Amniotic stem cell (primary cell): ENCODE measurements around the gene AKT1.
"Not testable (repeated sequence)": the region's sequence is repeated elsewhere in the genome, so short reads cannot be mapped to it uniquely, and the experiment has no call there.

Experiments
- DNase-seq: peaks from one replicate; lab custom pipeline; 2025; lab: John Stamatoyannopoulos, UW

AKT1 gene

GRCh38 chr14:104794993-104795780, at the start of gene AKT1:
AKT1 (minus strand) TSS chr14:104795748; CDS start chr14:104792643, 3,105 bp downstream.
- peak; percentile 48 for DNase-seq

GRCh38 chr14:104845033-104845666, 49.6 kb upstream of the AKT1 start:
- no peak for DNase-seq

GRCh38 chr14:104844306-104845032, 48.9 kb upstream of the AKT1 start:
- DNase-seq, result no peak

GRCh38 chr14:104843442-104844305, 48.1 kb upstream of the AKT1 start:
- no peak for DNase-seq

GRCh38 chr14:104843006-104843405, 47.5 kb upstream of the AKT1 start:
- DNase-seq, result no peak

- DNase-seq, result no peak
These were observed 46.2 kb upstream of the AKT1 start for GRCh38 chr14:104841730-104842129.

- DNase-seq, result not testable (repeated sequence)
These were observed 40.8 kb upstream of the AKT1 start for GRCh38 chr14:104836171-104836935.

GRCh38 chr14:104830781-104831180, 35.2 kb upstream of the AKT1 start:
- DNase-seq, result no peak

- DNase-seq, result no peak
These were observed 31.9 kb upstream of the AKT1 start for GRCh38 chr14:104827177-104828055.

- no peak for DNase-seq
These were observed 31.3 kb upstream of the AKT1 start for GRCh38 chr14:104826861-104827176.

- peak; percentile 63 for DNase-seq
These were observed 30.8 kb upstream of the AKT1 start for GRCh38 chr14:104826189-104826860.

GRCh38 chr14:104824353-104824997, 28.9 kb upstream of the AKT1 start:
- DNase-seq, result no peak

- DNase-seq, result no peak
These were observed 27.5 kb upstream of the AKT1 start for GRCh38 chr14:104822821-104823615.

- no peak for DNase-seq
These were observed 26.5 kb upstream of the AKT1 start for GRCh38 chr14:104821971-104822608.

GRCh38 chr14:104821229-104821945, 25.8 kb upstream of the AKT1 start:
- no peak for DNase-seq

- DNase-seq, result no peak
These were observed 25.2 kb upstream of the AKT1 start for GRCh38 chr14:104820669-104821228.

- DNase-seq, result no peak
These were observed 23.8 kb upstream of the AKT1 start for GRCh38 chr14:104819361-104819781.
